NCI-H526 (cell line): Measurements from ENCODE around the gene CRELD2.

Experiments used
- DNase-seq, 2 experiments: peaks; one replicate each; lab custom pipeline; 2025; lab: John Stamatoyannopoulos, UW

Gene CRELD2

DNA sequence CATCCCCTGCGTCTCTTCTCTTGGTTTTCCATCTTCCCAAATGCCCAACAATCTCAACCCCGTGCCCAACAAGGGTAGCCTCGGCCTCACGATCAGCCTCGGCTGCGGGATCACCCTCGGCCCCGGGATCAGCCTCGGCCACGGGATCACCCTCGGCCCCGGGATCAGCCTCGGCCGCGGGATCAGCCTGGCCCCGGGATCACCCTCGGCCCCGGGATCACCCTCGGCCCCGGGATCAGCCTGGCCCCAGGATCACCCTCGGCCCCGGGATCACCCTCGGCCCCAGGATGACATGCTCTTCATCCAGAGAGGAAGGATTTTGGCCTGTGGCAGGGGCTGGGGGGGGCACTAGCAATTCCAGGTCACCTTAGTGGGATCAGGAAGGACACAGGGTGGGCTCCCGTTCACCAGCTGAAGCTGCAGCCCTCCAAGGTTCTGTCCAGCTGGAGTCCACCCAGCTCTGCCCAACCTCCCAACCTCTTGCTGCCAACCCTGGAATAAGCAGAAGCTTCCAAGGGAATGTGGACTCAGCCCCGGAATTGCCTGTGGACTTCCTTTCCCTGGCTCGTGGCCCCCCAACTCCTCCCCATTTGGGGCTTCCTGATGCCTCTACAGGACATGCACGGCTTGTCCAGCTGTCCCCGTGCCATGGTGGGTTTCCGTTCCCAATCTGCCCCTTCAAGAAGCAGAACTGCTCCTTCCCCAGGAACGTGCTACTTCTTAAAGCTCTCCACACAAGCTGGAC lies 6.4 kb upstream of the CRELD2 start:
- no peak for DNase-seq

DNA sequence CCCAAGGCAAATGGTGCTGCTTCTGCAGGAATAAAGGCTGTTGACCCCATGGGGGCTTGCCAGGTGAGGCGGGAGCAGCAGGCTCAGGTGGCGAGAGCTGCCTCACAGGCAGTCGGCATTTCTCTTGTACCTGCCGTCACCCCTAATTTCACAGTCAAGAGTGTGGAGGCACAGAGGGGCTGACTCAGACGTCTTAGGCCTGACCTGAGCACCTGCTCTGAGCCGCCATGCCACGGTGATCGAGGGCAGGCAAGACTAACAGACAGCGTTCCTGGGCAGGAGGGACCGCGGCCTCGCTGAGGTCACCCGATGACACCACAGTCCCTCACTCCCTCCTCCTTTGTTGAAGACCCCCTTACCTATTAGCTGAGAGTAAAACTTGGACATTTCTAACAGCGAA lies 5.4 kb upstream of the CRELD2 start:
- DNase-seq = no peak

DNA sequence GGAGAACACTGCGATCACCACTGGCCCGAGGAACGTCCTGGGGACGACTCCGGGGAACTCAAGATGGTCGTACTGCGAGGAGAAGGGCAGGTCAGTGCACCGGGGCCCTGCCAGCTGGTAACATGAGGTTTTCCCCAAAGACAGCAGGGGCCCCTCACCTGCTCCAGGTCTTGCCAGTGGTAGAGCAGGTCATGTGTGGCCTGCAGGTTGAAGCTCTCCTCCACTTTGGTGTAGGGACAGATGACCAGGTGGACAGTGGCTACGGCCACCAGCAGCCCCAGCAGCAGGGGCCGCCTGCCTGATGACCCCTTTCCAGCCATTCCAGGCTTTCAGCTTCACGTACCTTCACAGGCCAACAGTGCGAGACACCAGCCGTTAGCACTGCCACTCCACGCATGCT lies 5.0 kb upstream of the CRELD2 start:
- no peak for DNase-seq

DNA sequence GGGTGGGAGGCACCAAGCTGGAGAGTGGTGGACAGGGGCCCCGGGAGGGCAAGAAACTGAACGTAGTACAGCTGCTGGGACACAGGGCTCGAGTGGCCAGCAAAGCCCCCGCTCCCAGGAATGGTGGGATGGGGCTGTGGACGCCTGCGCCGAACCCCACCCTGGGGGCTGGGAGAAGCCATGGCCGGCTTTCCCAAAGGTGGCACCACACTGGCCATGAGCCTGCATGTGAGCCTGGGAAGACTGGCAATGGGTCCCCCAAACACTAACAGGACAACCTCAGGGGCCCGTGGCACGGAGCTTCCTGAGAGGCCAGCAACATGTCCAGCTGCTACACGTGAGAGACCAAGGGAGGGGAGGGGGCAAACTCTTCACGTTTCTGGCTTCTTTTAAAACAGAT lies 4.2 kb upstream of the CRELD2 start:
- DNase-seq = no peak

DNA sequence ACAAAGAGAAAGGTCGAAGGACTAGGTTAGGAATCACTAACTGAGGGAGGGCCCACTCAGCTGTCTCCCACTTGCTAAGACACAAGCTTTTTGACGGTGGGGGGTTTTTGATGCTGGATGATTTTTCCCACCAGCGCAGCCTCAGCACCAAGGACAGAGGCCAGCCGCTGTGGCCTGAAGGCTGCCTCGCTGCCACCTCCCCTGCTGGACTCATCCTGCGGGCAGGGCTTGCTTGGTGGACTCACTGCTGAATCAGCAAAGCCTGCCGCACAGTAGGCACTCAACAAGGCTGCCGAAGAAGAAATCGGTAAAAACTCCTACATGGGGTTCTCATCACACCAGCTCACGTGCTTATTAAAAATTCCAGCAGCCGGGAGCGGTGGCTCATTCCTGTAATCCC lies 2.8 kb upstream of the CRELD2 start:
- DNase-seq = no peak

DNA sequence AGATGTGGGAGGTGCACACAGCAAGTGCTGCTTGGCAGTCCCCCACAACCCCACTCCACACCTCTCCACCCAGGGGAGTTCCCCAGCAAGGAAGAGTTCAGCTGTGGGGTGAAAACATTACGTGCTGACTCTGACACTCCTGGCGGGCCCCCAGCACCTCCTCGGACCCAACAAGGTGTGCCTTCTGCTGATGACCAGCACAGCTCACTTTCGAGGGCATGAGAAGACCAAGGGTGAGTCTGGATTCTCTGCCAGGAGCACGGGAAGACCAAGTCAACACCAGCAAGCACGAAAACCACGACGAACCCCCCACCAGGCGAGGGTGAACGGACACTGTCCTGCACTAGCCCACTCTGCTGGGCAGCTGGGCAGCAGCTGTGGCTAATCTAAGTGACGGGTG lies 1.6 kb upstream of the CRELD2 start:
- DNase-seq = no peak

DNA sequence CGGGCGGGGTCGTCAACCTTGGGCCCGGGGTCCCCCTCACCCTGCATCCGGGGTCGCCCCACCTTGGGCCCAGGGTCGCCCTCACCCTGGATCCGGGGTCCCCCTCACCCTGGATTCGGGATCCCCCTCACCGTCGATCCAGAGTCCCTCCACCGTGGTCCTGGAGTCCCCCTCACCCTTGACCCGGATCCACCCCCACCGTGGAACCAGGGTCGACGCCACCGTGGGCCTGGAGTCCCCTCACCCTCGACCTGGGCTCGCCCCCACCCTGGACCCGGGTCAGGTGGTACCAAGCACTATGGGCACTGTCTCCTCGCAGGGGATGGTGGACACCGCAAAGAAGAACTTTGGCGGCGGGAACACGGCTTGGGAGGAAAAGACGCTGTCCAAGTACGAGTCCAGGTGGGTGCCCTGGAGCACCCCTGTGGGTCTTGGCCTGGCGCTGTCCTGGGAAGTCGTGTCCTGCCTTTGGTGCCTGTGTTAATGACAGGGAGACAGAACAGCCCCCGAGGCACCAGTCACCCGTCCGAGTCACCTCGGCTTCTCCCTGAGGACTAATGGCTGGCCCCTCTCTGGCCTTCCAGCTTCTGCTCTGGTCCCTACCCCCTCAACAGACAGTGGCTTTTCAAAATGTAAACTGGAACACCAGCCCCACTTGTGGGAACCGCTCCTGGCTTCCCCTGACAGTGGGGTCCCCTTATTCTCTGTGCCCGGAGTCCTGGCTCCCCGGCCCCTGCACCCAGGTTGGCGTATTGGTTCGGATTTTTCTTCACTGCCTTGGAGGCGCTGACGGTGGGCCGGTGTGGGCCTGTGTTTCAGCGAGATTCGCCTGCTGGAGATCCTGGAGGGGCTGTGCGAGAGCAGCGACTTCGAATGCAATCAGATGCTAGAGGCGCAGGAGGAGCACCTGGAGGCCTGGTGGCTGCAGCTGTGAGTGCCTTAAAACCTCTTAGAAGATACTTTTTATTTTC lies 762 bp downstream of the CRELD2 start:
- no peak for DNase-seq

DNA sequence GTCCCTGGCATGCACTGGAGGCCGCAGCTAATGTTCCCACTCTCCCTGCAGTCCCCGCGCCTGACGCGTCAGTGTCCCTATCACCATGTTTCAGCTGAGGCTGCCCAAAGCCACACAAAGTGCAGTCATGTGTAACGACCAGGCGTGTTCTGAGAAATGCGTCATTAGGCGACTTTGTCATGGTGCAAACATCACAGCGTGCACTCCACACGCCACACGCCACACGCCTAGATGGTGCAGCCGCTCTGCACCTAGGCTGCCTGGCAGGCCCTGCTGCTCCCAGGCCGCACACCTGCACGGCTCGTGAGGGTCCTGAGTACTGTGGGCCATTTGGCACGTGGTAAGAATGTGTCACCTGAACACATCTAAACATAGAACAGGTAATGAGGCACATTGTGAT lies 2.4 kb downstream of the CRELD2 start:
- DNase-seq = no peak

DNA sequence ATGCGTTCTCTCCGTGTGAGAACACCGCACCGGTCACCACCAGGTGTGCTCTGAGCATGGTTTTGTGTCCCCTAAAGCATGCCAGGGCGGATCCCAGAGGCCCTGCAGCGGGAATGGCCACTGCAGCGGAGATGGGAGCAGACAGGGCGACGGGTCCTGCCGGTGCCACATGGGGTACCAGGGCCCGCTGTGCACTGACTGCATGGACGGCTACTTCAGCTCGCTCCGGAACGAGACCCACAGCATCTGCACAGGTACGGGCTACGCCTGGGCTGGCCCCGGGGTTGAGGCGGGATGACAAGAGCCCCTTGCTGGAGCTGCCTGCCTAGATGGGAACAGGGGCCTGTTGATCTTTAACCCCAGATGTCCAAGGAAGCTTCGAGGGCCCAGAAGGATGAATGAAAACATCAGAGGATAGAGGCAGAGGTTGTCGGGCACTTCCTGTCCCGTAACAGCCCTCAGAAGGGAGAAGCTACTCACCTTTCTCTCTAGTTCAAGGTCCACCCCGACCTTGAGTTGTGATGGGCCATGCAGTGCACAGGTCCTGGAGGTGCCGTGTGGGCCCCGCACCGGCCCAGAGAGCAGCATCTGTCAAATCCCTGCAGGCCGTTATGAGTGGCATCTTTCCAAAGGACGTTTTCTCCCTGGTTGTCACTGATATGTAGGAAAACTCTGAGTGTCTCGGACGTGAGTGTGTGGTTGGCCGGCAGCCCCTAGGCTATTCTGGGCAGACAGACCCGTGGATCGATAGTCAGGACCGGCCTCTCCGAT lies 3.3 kb downstream of the CRELD2 start:
- no peak for DNase-seq

DNA sequence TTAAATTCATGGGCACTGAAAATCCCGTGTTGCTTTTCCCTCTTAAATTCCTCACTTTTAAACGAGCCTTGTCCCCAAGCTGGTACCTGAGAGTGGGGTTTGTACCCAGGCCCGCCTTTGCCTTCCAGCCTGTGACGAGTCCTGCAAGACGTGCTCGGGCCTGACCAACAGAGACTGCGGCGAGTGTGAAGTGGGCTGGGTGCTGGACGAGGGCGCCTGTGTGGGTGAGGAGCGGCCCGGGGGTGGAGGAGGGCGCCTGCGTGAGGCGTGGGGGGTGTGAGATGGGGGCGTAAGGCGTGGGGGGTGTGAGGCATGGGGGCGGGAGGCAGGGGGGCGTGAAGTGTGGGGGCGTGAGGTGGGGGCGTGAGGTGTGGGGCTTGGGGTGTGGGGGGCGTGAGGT lies 4.0 kb downstream of the CRELD2 start:
- DNase-seq = no peak

DNA sequence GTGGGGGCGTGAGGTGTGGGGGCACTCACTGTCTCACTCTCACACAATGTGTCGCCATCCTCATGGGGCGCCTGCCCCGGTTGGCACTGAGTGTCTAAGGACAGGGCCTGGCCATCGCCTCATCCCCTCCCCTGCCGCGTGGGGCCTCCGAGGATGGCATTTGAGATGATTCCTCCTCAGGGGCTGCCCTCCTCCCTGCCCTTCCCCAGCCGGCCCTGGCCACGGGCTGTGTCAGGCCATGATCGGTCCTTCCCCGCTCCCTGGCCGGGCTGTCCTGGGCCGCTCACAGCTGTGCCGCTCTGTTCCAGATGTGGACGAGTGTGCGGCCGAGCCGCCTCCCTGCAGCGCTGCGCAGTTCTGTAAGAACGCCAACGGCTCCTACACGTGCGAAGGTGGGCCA lies 4.5 kb downstream of the CRELD2 start:
- no peak for DNase-seq

DNA sequence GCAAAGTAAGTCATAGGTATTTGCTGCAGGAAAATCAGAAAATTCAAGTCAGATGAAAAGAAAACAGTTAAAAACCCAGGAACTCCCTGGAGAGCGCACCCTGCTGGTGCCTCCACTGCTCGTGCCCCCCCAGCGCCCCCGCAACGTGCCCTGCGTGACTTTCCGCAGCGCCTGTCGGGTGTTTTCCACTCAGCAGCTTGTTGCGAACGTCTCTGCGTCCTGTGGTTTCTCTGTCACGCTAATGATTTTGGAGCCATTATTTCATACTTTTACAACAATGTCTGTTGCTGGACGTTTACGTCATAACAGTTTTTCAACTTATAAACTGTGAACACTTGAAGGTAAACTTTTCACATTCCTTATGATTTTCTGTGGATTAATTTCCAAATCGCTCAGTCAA lies 5.0 kb downstream of the CRELD2 start:
- DNase-seq = no peak

DNA sequence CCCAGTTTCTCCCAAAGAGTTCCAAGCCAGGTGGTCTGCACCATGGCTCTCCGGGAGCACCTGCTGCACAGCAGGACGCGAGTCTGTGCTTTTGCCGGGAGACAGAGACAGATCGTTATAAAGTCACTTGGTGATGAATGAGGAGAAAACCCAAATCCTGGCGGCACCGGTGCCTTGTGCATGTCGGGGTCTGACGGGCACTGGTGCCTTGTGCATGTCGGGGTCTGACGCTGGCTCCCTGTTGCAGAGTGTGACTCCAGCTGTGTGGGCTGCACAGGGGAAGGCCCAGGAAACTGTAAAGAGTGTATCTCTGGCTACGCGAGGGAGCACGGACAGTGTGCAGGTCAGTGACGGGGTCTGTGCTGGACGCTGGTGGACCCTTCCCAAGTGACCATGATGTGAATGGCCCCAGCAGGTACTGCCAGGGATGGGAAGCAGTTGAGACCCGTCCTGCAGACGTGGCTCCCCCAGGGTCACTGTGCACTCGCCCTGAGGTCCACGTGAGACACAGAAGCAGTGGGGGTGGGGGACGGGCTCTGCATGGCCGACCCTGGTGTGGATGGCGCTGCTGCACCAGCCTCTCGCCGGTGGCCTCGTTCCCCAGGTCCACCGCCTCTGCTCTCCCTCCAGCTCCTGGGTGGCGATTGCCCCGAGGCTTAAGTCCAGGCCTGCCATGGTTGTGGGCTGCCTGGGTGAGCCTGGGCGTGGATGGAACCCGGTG lies 5.8 kb downstream of the CRELD2 start:
- no peak for DNase-seq

DNA sequence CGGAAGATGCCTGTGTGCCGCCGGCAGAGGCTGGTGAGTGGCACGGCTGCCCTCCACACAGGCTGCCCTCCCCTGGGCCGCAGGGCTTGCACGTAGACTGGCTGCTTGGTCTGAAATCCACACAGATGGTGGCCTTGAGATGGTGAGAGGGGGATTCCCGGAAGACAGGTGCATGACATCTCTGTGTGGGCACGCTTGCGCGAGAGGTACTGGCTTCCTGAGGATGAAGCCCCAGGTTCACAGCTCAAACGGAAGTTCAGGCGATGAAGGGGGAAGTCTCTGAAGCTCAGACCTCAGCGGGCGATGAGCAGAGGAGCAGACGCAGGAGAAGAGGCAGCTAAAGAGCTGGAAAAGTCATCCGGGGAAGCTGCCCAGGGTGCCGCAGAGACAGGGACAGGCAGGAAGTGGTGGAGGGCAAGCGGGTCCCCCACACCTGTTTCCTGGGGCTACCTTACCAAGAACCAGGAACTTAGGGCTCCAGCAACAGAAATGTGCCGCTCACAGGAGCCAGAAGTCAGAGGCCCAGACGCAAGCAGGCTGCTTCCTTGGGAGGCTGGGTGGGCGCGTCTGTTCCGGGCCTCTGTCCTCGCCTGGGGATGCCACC lies 7.2 kb downstream of the CRELD2 start:
- no peak for DNase-seq

DNA sequence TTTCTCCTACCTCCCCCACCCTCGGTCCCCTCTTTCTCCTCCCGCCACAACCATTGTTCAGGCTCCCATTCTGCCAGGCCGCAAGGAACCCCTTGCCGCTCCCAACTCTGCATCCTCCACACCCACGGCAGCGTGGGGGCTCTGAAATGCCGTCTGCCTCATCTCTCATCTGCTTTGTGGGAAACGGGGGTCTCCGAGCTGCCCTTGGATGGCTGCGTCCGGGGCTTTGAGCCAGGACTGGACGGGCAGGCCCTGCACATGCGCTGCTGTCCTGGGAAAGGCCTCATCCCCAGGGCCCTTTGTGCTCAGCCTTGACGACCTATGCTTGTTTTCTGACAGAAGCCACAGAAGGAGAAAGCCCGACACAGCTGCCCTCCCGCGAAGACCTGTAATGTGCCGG lies 8.5 kb downstream of the CRELD2 start:
- DNase-seq = no peak

DNA sequence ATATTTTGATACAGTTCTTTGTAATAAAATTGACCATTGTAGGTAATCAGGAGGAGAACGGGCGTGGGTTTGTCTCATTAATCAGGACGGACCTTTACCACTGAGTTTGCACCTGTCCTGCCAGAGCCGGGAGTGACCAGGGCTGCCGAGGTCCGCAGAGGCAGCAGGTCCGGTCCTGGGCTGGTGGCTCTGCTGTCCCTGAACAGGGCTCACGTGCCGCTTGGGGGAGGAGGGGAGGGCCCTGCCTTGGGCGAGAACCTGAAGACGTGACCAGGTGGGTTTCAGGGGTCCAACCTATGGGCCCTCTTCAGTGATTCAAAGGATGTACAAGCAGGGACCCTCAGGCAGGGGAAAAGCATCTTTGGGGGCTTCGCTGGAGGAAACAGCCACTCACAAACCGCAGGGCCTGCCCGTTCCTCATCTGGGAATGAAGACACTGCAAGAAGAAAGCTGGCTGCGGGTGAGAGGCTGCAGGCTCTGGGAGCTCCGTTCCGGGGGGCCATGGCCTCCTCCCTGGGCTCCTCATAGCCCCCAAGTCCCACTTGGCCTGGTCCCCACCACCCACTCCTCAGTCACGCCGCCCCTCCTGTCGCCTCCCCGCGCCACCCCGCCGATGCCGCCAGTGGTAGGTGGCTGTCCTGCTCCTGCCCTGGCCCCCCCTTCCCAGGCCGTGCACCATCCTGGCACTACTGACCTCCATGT lies 9.2 kb downstream of the CRELD2 start:
- DNase-seq = no peak

DNA sequence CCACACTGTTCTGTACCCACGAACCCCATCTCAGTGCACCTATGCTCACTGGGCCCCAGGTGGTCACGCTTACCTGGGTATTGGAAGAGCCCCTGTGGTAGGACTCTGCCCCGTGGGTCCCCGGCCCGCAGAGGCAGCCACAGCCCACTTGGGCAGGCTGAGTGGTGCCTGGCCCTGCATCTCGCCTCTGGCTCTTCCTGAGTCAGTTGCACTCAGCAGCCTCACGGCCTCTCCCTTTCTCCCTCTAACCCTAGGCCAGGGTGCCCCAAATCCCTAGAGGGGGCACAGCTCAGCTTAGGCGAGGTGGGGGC lies 9.7 kb downstream of the CRELD2 start:
- DNase-seq = no peak

DNA sequence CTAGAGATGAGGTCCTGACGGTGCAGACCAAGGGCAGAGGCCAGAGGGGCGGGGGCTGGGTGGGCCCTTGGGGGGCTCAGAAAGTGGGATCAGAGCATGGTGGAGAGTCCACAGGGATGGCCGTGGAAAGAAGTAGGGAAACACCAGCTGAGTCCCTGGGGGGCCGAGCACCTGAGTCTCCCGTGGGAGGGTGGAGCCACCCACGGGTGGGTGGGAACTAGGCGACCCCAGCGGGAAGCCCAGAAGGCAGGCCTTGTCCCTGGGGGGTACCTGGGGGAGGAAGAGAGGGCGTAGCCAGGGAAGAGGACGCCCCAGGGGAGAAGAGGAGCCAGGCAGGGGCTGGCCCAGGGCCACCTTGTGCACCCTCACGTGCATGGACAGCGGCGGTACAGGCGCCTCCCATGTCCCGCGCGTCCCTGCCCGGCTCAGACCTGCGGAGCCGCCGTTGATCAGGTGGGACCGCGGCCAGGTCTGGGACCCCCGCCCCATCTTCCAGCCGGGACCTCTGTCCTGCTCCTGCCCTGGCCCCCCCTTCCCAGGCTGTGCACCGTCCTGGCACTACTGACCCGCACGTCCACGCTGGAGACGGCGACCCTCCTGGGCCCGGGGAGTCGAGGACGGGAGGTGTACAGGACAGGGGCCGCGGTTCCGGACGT lies 10.2 kb downstream of the CRELD2 start:
- no peak for DNase-seq

DNA sequence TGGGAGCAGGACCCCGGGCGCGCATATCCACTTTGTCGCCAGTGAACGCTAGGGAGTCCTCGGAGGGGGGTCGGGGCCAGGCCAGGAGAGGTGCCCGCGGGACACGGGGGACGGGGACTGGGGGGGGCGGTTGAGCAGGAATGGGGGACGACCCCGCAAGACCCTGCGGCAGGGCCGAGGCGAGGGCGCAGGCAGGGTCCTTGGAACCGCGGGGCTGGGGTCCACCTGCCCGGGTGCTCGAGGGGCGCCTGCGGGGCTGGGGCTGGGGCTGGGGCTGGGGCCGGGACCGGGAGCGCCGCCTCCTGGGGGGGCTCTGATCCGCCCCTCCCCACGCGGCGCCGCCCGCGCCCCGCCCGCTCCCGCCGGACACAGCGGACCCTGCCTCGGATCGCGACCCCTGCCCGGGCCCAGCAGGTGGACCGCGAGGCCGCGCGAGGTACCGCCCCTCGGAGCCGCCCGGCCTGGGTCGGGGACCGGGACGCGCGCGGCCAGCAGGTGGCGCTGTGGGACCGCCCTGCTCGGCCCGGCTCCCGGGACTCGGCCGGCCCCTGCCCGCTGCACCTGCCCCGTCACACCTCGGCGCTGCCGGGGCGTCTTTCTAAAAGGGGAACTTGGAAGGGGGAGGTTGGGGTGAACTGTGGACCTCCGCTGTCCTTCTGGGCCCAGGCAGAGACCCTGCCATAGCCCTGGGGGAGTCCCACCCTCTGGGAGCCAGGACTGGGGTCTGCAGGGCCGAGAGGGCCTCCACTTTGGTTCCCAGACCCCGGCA lies 11.0 kb downstream of the CRELD2 start:
- peak in 1 of 2 experiments; percentile 60 for DNase-seq
